Measurements from ENCODE around the gene LENG8. TPM values are rescaled to one million over a fixed set of nuclear protein-coding genes. Genes with fewer than 3 reads are reported as not detected.
"Not testable (repeated sequence)": the region's sequence is repeated elsewhere in the genome, so short reads cannot be mapped to it uniquely, and the experiment has no call there.

Gene LENG8
- total RNA-seq, 1 donor from 2014 or later, result 39.1 TPM

- no peak for DNase-seq (ENCODE audit: low read depth)
- H3K4me3 ChIP-seq (ENCODE audit: low read depth, low read length), result no peak overlapping the region
- TF ChIP-seq CTCF (conservative IDR thresholded peaks at IDR 0.05; ENCODE audit: low read depth, low read length), result no peak
These were observed 45.1 kb downstream of the LENG8 start for GRCh38 chr19:54493967-54494585.

GRCh38 chr19:54495284-54495683, 46.3 kb downstream of the LENG8 start:
- DNase-seq (ENCODE audit: low read depth); H3K4me3 ChIP-seq (ENCODE audit: low read depth, low read length): not testable (repeated sequence)

GRCh38 chr19:54497747-54498450, 48.9 kb downstream of the LENG8 start:
- not testable (repeated sequence) for H3K4me3 ChIP-seq (ENCODE audit: low read depth, low read length); DNase-seq (ENCODE audit: low read depth)

- H3K4me3 ChIP-seq (ENCODE audit: low read depth, low read length); DNase-seq (ENCODE audit: low read depth): not testable (repeated sequence)
These were observed 49.4 kb downstream of the LENG8 start for GRCh38 chr19:54498451-54498772.

GRCh38 chr19:54502518-54503048, 53.6 kb downstream of the LENG8 start, which contains the start of gene LAIR2:
Gene LAIR2 (plus strand): TSS chr19:54502831. CDS start chr19:54502919, 88 bp downstream.
- no peak for TF ChIP-seq CTCF (conservative IDR thresholded peaks at IDR 0.05; ENCODE audit: low read depth, low read length)
- no peak within 1 kb of the TSS for H3K4me3 ChIP-seq (ENCODE audit: low read depth, low read length)
- DNase-seq (ENCODE audit: low read depth), result no peak

GRCh38 chr19:54505542-54505941, 56.5 kb downstream of the LENG8 start:
- DNase-seq (ENCODE audit: low read depth); H3K4me3 ChIP-seq (ENCODE audit: low read depth, low read length): not testable (repeated sequence)

GRCh38 chr19:54506079-54506478, 57.1 kb downstream of the LENG8 start:
- H3K4me3 ChIP-seq (ENCODE audit: low read depth, low read length), result no peak overlapping the region

GRCh38 chr19:54507038-54507717, 58.2 kb downstream of the LENG8 start:
- H3K4me3 ChIP-seq (ENCODE audit: low read depth, low read length); DNase-seq (ENCODE audit: low read depth): not testable (repeated sequence)

More at GRCh38 chr19:54506079-54506478, 57.1 kb downstream of the LENG8 start:
- no peak for DNase-seq (ENCODE audit: low read depth)
- no peak for TF ChIP-seq CTCF (conservative IDR thresholded peaks at IDR 0.05; ENCODE audit: low read depth, low read length)

- no peak for TF ChIP-seq CTCF (conservative IDR thresholded peaks at IDR 0.05; ENCODE audit: low read depth, low read length)
- H3K4me3 ChIP-seq (ENCODE audit: low read depth, low read length), result no peak overlapping the region
- no peak for DNase-seq (ENCODE audit: low read depth)
These were observed 58.8 kb downstream of the LENG8 start for GRCh38 chr19:54507824-54508223.

- not testable (repeated sequence) for DNase-seq (ENCODE audit: low read depth); H3K4me3 ChIP-seq (ENCODE audit: low read depth, low read length)
These were observed 59.5 kb downstream of the LENG8 start for GRCh38 chr19:54508487-54508886.

GRCh38 chr19:54509200-54509940, 60.4 kb downstream of the LENG8 start:
- not testable (repeated sequence) for DNase-seq (ENCODE audit: low read depth); H3K4me3 ChIP-seq (ENCODE audit: low read depth, low read length)
